AG04449 (cell line): ENCODE results near the gene ZNF561.
A peak's percentile ranks its signal among the peaks of the same experiment; 100 is the strongest.
"Not testable (repeated sequence)": the region's sequence is repeated elsewhere in the genome, so short reads cannot be mapped to it uniquely, and the experiment has no call there.

Experiments used
- CTCF ChIA-PET: fragments of 350-600 bp; formaldehyde crosslinking; extraction: SDS; loops from one replicate; lab custom pipeline; 2021; ENCODE audit warnings: antibody characterized with exemption; lab: Yijun Ruan, JAX
- POLR2A ChIA-PET: fragments of 400-600, 350-600 bp; formaldehyde crosslinking; extraction: SDS; loops from one replicate; lab custom pipeline; 2020; ENCODE audit warnings: antibody characterized with exemption, inconsistent platforms; lab: Yijun Ruan, JAX
- DNase-seq: peaks from one replicate; pipeline ENCODE4 v3.0.0-alpha.2; 2010; ENCODE audit warnings: low read depth, low spot score
- H3K4me3 ChIP-seq: 2 replicates; pipeline ENCODE4 v1.5.1; 2011; ENCODE audit warnings: low read depth, mild to moderate bottlenecking, control low read depth, low read length
- CTCF ChIP-seq: IDR thresholded peaks from one replicate; pipeline ENCODE4 v1.5.1; 2011; ENCODE audit warnings: mild to moderate bottlenecking, moderate library complexity, low read length, control low read depth, inconsistent platforms; ENCODE audit not compliant: insufficient read depth; ENCODE audit errors: missing control alignments

Gene ZNF561

GRCh38 chr19:9586764-9587163, 34.3 kb downstream of the ZNF561 start:
- peak; percentile 16 for DNase-seq
- ChIA-PET POLR2A (no interaction called here), CTCF (interaction anchor here (0.6 to 4.7 kb wide), 15 partner anchors 9 to 381 kb away, joined by 3 to 39 read pairs (median 5); no protein-coding TSS in a partner anchor)
- peak; percentile 56 for TF ChIP-seq CTCF
- no peak overlapping the region for H3K4me3 ChIP-seq

GRCh38 chr19:9584073-9584833, 36.8 kb downstream of the ZNF561 start, which contains the start of gene ZNF121:
ZNF121 (minus strand) TSS chr19:9584504; CDS start chr19:9568097, 16,407 bp downstream.
- no peak for DNase-seq
- ChIA-PET CTCF (interaction anchor here (1.1 to 4.7 kb wide), 4 partner anchors 10 to 378 kb away, joined by 3 to 39 read pairs (median 18); no protein-coding TSS in a partner anchor), POLR2A (no interaction called here)
- H3K4me3 ChIP-seq: peak within 1 kb of the TSS; percentile 94
- TF ChIP-seq CTCF: no peak

DNA sequence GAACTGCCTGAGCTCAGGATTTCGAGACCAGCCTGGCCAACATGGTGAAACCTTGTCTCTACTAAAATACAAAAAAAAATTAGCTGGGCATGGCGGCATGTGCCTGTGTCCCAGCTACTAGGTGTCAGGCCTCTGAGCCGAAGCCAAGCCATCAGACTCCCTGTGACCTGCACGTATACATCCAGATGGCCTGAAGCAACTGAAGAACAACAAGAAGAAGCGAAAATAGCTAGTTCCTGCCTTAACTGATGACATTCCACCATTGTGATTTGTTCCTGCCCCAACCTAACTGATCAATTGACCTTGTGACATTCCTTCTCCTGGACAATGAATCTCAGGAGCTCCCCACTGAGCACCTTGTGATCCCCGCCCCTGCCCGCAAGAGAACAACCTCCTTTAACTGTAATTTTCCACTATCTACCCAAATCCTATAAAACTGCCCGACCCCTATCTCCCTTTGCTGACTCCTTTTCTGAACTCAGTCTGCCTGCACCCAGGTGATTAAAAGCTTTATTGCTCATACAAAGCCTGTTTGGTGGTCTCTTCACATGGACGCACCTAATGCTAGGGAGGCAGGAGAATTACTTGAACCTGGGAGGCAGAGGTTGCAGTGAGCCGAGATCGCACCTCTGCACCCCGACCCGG, 38.8 kb downstream of the ZNF561 start:
- POLR2A ChIA-PET, H3K4me3 ChIP-seq, DNase-seq: not testable (repeated sequence)
- CTCF ChIA-PET: interaction anchor here (0.7 to 1.1 kb wide), 2 partner anchors 56 to 214 kb away, joined by 3 read pairs; no protein-coding TSS in a partner anchor

GRCh38 chr19:9580728-9581127, 40.3 kb downstream of the ZNF561 start:
- TF ChIP-seq CTCF: no peak
- POLR2A ChIA-PET: no interaction called here
- CTCF ChIA-PET: no interaction called here
- DNase-seq: no peak
- H3K4me3 ChIP-seq: no peak overlapping the region

GRCh38 chr19:9570255-9570654, 50.8 kb downstream of the ZNF561 start:
- DNase-seq: no peak
- POLR2A ChIA-PET: no interaction called here
- no peak overlapping the region for H3K4me3 ChIP-seq
- TF ChIP-seq CTCF: no peak
- CTCF ChIA-PET: no interaction called here

- no peak for DNase-seq
- no peak for TF ChIP-seq CTCF
Measured at GRCh38 chr19:9566729-9567128, 54.3 kb downstream of the ZNF561 start.

More at GRCh38 chr19:9566729-9567128, 54.3 kb downstream of the ZNF561 start:
- ChIA-PET CTCF (no interaction called here), POLR2A (no interaction called here)
- no peak overlapping the region for H3K4me3 ChIP-seq
